Measurements from ENCODE around the gene TREX2. TPM values are rescaled to one million over a fixed set of nuclear protein-coding genes. Genes with fewer than 3 reads are reported as not detected.

The TREX2 gene
- total RNA-seq, 1 donor from 2014 or later, result 0.23 TPM

- peak; percentile 30 for ATAC-seq
- no peak for DNase-seq (ENCODE audit: low spot score)
Measured at GRCh38 chrX:153476666-153477363, 31.0 kb upstream of the TREX2 start.

- DNase-seq (ENCODE audit: low spot score) (no peak), ATAC-seq (no peak)
Measured at GRCh38 chrX:153475751-153476281, 30.0 kb upstream of the TREX2 start.

GRCh38 chrX:153475271-153475670 lies 29.4 kb upstream of the TREX2 start:
- ATAC-seq (no peak), DNase-seq (ENCODE audit: low spot score) (no peak)

- ATAC-seq (no peak), DNase-seq (ENCODE audit: low spot score) (peak; percentile 49)
Measured at GRCh38 chrX:153474718-153475117, 28.9 kb upstream of the TREX2 start.

- DNase-seq (ENCODE audit: low spot score) (no peak), ATAC-seq (no peak)
Measured at GRCh38 chrX:153474266-153474665, 28.4 kb upstream of the TREX2 start.

GRCh38 chrX:153473126-153473525 lies 27.3 kb upstream of the TREX2 start:
- no peak for ATAC-seq

GRCh38 chrX:153471663-153472280 lies 25.9 kb upstream of the TREX2 start:
- DNase-seq (ENCODE audit: low spot score) (no peak), ATAC-seq (no peak)

More at GRCh38 chrX:153473126-153473525, 27.3 kb upstream of the TREX2 start:
- DNase-seq (ENCODE audit: low spot score), result no peak

- DNase-seq (ENCODE audit: low spot score), result peak; percentile 84
- ATAC-seq, result peak; percentile 91
Measured at GRCh38 chrX:153470411-153471363, 24.8 kb upstream of the TREX2 start, which contains the start of gene HAUS7. Gene HAUS7 (minus strand): TSS chrX:153470576. CDS start chrX:153470557, 19 bp downstream.

GRCh38 chrX:153469811-153470410 lies 24.1 kb upstream of the TREX2 start:
- ATAC-seq (peak; percentile 36), DNase-seq (ENCODE audit: low spot score) (no peak)

GRCh38 chrX:153468008-153468580 lies 22.2 kb upstream of the TREX2 start:
- no peak for DNase-seq (ENCODE audit: low spot score)
- ATAC-seq, result no peak

GRCh38 chrX:153465691-153466380 lies 20.0 kb upstream of the TREX2 start:
- ATAC-seq (no peak), DNase-seq (ENCODE audit: low spot score) (no peak)

GRCh38 chrX:153464116-153464515 lies 18.3 kb upstream of the TREX2 start:
- ATAC-seq, result no peak
- no peak for DNase-seq (ENCODE audit: low spot score)

GRCh38 chrX:153463556-153463955 lies 17.7 kb upstream of the TREX2 start:
- no peak for ATAC-seq
- no peak for DNase-seq (ENCODE audit: low spot score)

- ATAC-seq, result no peak
- DNase-seq (ENCODE audit: low spot score), result no peak
Measured at GRCh38 chrX:153463031-153463430, 17.2 kb upstream of the TREX2 start.

- DNase-seq (ENCODE audit: low spot score) (no peak), ATAC-seq (no peak)
Measured at GRCh38 chrX:153462291-153462690, 16.4 kb upstream of the TREX2 start.

GRCh38 chrX:153460826-153461225 lies 15.0 kb upstream of the TREX2 start:
- DNase-seq (ENCODE audit: low spot score), result no peak
- peak; percentile 76 for ATAC-seq

GRCh38 chrX:153459986-153460385 lies 14.1 kb upstream of the TREX2 start:
- ATAC-seq (no peak), DNase-seq (ENCODE audit: low spot score) (no peak)

- no peak for ATAC-seq
Measured at GRCh38 chrX:153458476-153458875, 12.6 kb upstream of the TREX2 start.

GRCh38 chrX:153457827-153458466 lies 12.1 kb upstream of the TREX2 start:
- ATAC-seq, result no peak
- no peak for DNase-seq (ENCODE audit: low spot score)

More at GRCh38 chrX:153458476-153458875, 12.6 kb upstream of the TREX2 start:
- DNase-seq (ENCODE audit: low spot score), result no peak

Measured in left lobe of liver (tissue), 2 donors.